ENCODE measurements around the gene PRKCSH. TPM values are rescaled to one million over a fixed set of nuclear protein-coding genes. Genes with fewer than 3 reads are reported as not detected.

Gene PRKCSH
- total RNA-seq, 1 donor from 2014 or later: 403 TPM

- Mint-ChIP-seq H3K27me3 (no peaks in the 10 kb centered on the region), H3K36me3 (peaks cover 3% of the 10 kb centered on the region), H3K27ac (no peak overlapping the region), H3K9me3 (no peaks in the 10 kb centered on the region), H3K4me3 (no peak overlapping the region), H3K4me1 (ENCODE audit: unreplicated experiment) (no peaks in the 10 kb centered on the region)
- TF ChIP-seq CTCF (conservative IDR thresholded peaks at IDR 0.05): peak; percentile 83
- DNase-seq (ENCODE audit: extremely low spot score, unreplicated experiment): no peak
These were observed 11.3 kb downstream of the PRKCSH start for GRCh38 chr19:11446652-11447301.

- H3K27ac Mint-ChIP-seq: no peak overlapping the region
- TF ChIP-seq CTCF (conservative IDR thresholded peaks at IDR 0.05): no peak
- H3K4me1 Mint-ChIP-seq (ENCODE audit: unreplicated experiment): peaks cover 7% of the 10 kb centered on the region
- no peaks in the 10 kb centered on the region for H3K9me3 Mint-ChIP-seq
- DNase-seq (ENCODE audit: extremely low spot score, unreplicated experiment): no peak
- no peaks in the 10 kb centered on the region for H3K27me3 Mint-ChIP-seq
- no peaks in the 10 kb centered on the region for H3K36me3 Mint-ChIP-seq
- H3K4me3 Mint-ChIP-seq: no peak overlapping the region
These were observed 12.2 kb downstream of the PRKCSH start for GRCh38 chr19:11447347-11448262.

- DNase-seq (ENCODE audit: extremely low spot score, unreplicated experiment): no peak
- Mint-ChIP-seq H3K27ac (no peak overlapping the region), H3K36me3 (no peaks in the 10 kb centered on the region), H3K27me3 (no peaks in the 10 kb centered on the region), H3K9me3 (no peaks in the 10 kb centered on the region), H3K4me1 (ENCODE audit: unreplicated experiment) (peaks cover 11% of the 10 kb centered on the region), H3K4me3 (no peak overlapping the region)
- TF ChIP-seq CTCF (conservative IDR thresholded peaks at IDR 0.05): no peak
These were observed 13.0 kb downstream of the PRKCSH start for GRCh38 chr19:11448410-11448809.

- H3K4me1 Mint-ChIP-seq (ENCODE audit: unreplicated experiment): peaks cover 12% of the 10 kb centered on the region
- no peak for DNase-seq (ENCODE audit: extremely low spot score, unreplicated experiment)
- H3K36me3 Mint-ChIP-seq: no peaks in the 10 kb centered on the region
- no peak for TF ChIP-seq CTCF (conservative IDR thresholded peaks at IDR 0.05)
- no peaks in the 10 kb centered on the region for H3K27me3 Mint-ChIP-seq
- H3K27ac Mint-ChIP-seq: no peak overlapping the region
- H3K4me3 Mint-ChIP-seq: no peak overlapping the region
- no peaks in the 10 kb centered on the region for H3K9me3 Mint-ChIP-seq
These were observed 13.6 kb downstream of the PRKCSH start for GRCh38 chr19:11448923-11449554.

GRCh38 chr19:11450570-11451326 lies 15.3 kb downstream of the PRKCSH start:
- Mint-ChIP-seq H3K27ac (no peak overlapping the region), H3K4me3 (no peak overlapping the region), H3K27me3 (no peaks in the 10 kb centered on the region), H3K9me3 (no peaks in the 10 kb centered on the region), H3K36me3 (no peaks in the 10 kb centered on the region), H3K4me1 (ENCODE audit: unreplicated experiment) (peaks cover 12% of the 10 kb centered on the region)
- no peak for TF ChIP-seq CTCF (conservative IDR thresholded peaks at IDR 0.05)
- DNase-seq (ENCODE audit: extremely low spot score, unreplicated experiment): no peak
